Measurements from ENCODE around the gene SDCCAG8.

Gene SDCCAG8

GRCh38 chr1:243469497-243469896 lies 213.7 kb downstream of the SDCCAG8 start:
- no peak for DNase-seq (ENCODE audit: low read depth, low spot score)
- Histone ChIP-seq H3K27me3 (ENCODE audit: control insufficient read depth, insufficient read depth, low read length) (no peaks in the 10 kb centered on the region), H3K9me3 (ENCODE audit: control insufficient read depth, insufficient read depth, low read length) (no peaks in the 10 kb centered on the region), H3K4me3 (ENCODE audit: low read length) (no peak overlapping the region), H3K36me3 (ENCODE audit: control insufficient read depth, insufficient read depth, low read length) (no peaks in the 10 kb centered on the region), H3K27ac (ENCODE audit: low read length) (no peak overlapping the region), H3K4me1 (ENCODE audit: control insufficient read depth, insufficient read depth, low read length) (peaks cover 5% of the 10 kb centered on the region)
- no CpG with 5 or more reads among the region's 3 CpGs for WGBS (ENCODE audit: insufficient coverage, insufficient read length)

- H3K4me3 ChIP-seq (ENCODE audit: low read length) = no peak overlapping the region
- DNase-seq (ENCODE audit: low read depth, low spot score) = no peak
- H3K27me3 ChIP-seq (ENCODE audit: control insufficient read depth, insufficient read depth, low read length) = no peaks in the 10 kb centered on the region
- whole genome bisulfite sequencing (ENCODE audit: insufficient coverage, insufficient read length) = no CpG with 5 or more reads among the region's 7 CpGs
- H3K36me3 ChIP-seq (ENCODE audit: control insufficient read depth, insufficient read depth, low read length) = no peaks in the 10 kb centered on the region
- H3K27ac ChIP-seq (ENCODE audit: low read length) = no peak overlapping the region
- no peaks in the 10 kb centered on the region for H3K9me3 ChIP-seq (ENCODE audit: control insufficient read depth, insufficient read depth, low read length)
- peaks cover 6% of the 10 kb centered on the region for H3K4me1 ChIP-seq (ENCODE audit: control insufficient read depth, insufficient read depth, low read length)
Measured at GRCh38 chr1:243470502-243470901, 214.7 kb downstream of the SDCCAG8 start.

GRCh38 chr1:243471026-243471685 lies 215.3 kb downstream of the SDCCAG8 start:
- H3K4me1 ChIP-seq (ENCODE audit: control insufficient read depth, insufficient read depth, low read length) = peaks cover 6% of the 10 kb centered on the region
- WGBS (ENCODE audit: insufficient coverage, insufficient read length) = no CpG with 5 or more reads among the region's 17 CpGs

GRCh38 chr1:243471754-243472745 lies 216.2 kb downstream of the SDCCAG8 start:
- no CpG with 5 or more reads among the region's 3 CpGs for WGBS (ENCODE audit: insufficient coverage, insufficient read length)
- Histone ChIP-seq H3K4me3 (ENCODE audit: low read length) (no peak overlapping the region), H3K27ac (ENCODE audit: low read length) (no peak overlapping the region), H3K27me3 (ENCODE audit: control insufficient read depth, insufficient read depth, low read length) (no peaks in the 10 kb centered on the region), H3K4me1 (ENCODE audit: control insufficient read depth, insufficient read depth, low read length) (peaks cover 9% of the 10 kb centered on the region), H3K36me3 (ENCODE audit: control insufficient read depth, insufficient read depth, low read length) (no peaks in the 10 kb centered on the region), H3K9me3 (ENCODE audit: control insufficient read depth, insufficient read depth, low read length) (no peaks in the 10 kb centered on the region)
- no peak for DNase-seq (ENCODE audit: low read depth, low spot score)

More at GRCh38 chr1:243471026-243471685, 215.3 kb downstream of the SDCCAG8 start:
- no peak overlapping the region for H3K4me3 ChIP-seq (ENCODE audit: low read length)
- no peaks in the 10 kb centered on the region for H3K27me3 ChIP-seq (ENCODE audit: control insufficient read depth, insufficient read depth, low read length)
- no peaks in the 10 kb centered on the region for H3K36me3 ChIP-seq (ENCODE audit: control insufficient read depth, insufficient read depth, low read length)
- H3K27ac ChIP-seq (ENCODE audit: low read length) = no peak overlapping the region
- DNase-seq (ENCODE audit: low read depth, low spot score) = no peak
- H3K9me3 ChIP-seq (ENCODE audit: control insufficient read depth, insufficient read depth, low read length) = no peaks in the 10 kb centered on the region

- H3K4me3 ChIP-seq (ENCODE audit: low read length) = no peak overlapping the region
- no peaks in the 10 kb centered on the region for H3K27me3 ChIP-seq (ENCODE audit: control insufficient read depth, insufficient read depth, low read length)
- no peak overlapping the region for H3K27ac ChIP-seq (ENCODE audit: low read length)
- no peak for DNase-seq (ENCODE audit: low read depth, low spot score)
- 100% methylated on average over 1 of the region's 12 CpGs for WGBS (ENCODE audit: insufficient coverage, insufficient read length)
- H3K9me3 ChIP-seq (ENCODE audit: control insufficient read depth, insufficient read depth, low read length) = no peaks in the 10 kb centered on the region
- peaks cover 9% of the 10 kb centered on the region for H3K4me1 ChIP-seq (ENCODE audit: control insufficient read depth, insufficient read depth, low read length)
- no peaks in the 10 kb centered on the region for H3K36me3 ChIP-seq (ENCODE audit: control insufficient read depth, insufficient read depth, low read length)
Measured at GRCh38 chr1:243473227-243474135, 217.6 kb downstream of the SDCCAG8 start.

GRCh38 chr1:243474136-243474881 lies 218.5 kb downstream of the SDCCAG8 start:
- no peak overlapping the region for H3K27ac ChIP-seq (ENCODE audit: low read length)
- no CpG with 5 or more reads among the region's 55 CpGs for WGBS (ENCODE audit: insufficient coverage, insufficient read length)
- H3K4me3 ChIP-seq (ENCODE audit: low read length) = peak overlapping the region; percentile 15; the same call in 1 of the 2 replicates
- H3K9me3 ChIP-seq (ENCODE audit: control insufficient read depth, insufficient read depth, low read length) = no peaks in the 10 kb centered on the region
- H3K4me1 ChIP-seq (ENCODE audit: control insufficient read depth, insufficient read depth, low read length) = peaks cover 9% of the 10 kb centered on the region
- DNase-seq (ENCODE audit: low read depth, low spot score) = no peak
- no peaks in the 10 kb centered on the region for H3K36me3 ChIP-seq (ENCODE audit: control insufficient read depth, insufficient read depth, low read length)
- no peaks in the 10 kb centered on the region for H3K27me3 ChIP-seq (ENCODE audit: control insufficient read depth, insufficient read depth, low read length)

GRCh38 chr1:243474906-243475305 lies 219.1 kb downstream of the SDCCAG8 start:
- Histone ChIP-seq H3K36me3 (ENCODE audit: control insufficient read depth, insufficient read depth, low read length) (no peaks in the 10 kb centered on the region), H3K9me3 (ENCODE audit: control insufficient read depth, insufficient read depth, low read length) (no peaks in the 10 kb centered on the region), H3K27me3 (ENCODE audit: control insufficient read depth, insufficient read depth, low read length) (no peaks in the 10 kb centered on the region), H3K27ac (ENCODE audit: low read length) (no peak overlapping the region), H3K4me1 (ENCODE audit: control insufficient read depth, insufficient read depth, low read length) (peaks cover 9% of the 10 kb centered on the region), H3K4me3 (ENCODE audit: low read length) (no peak overlapping the region)
- WGBS (ENCODE audit: insufficient coverage, insufficient read length) = no CpG with 5 or more reads among the region's 9 CpGs
- no peak for DNase-seq (ENCODE audit: low read depth, low spot score)

GRCh38 chr1:243475966-243476365 lies 220.1 kb downstream of the SDCCAG8 start:
- Histone ChIP-seq H3K27ac (ENCODE audit: low read length) (no peak overlapping the region), H3K36me3 (ENCODE audit: control insufficient read depth, insufficient read depth, low read length) (no peaks in the 10 kb centered on the region), H3K9me3 (ENCODE audit: control insufficient read depth, insufficient read depth, low read length) (no peaks in the 10 kb centered on the region), H3K4me1 (ENCODE audit: control insufficient read depth, insufficient read depth, low read length) (peaks cover 9% of the 10 kb centered on the region), H3K27me3 (ENCODE audit: control insufficient read depth, insufficient read depth, low read length) (no peaks in the 10 kb centered on the region), H3K4me3 (ENCODE audit: low read length) (no peak overlapping the region)
- DNase-seq (ENCODE audit: low read depth, low spot score) = no peak
- WGBS (ENCODE audit: insufficient coverage, insufficient read length) = no CpG with 5 or more reads among the region's 7 CpGs

GRCh38 chr1:243477731-243478290 lies 222.0 kb downstream of the SDCCAG8 start:
- Histone ChIP-seq H3K27me3 (ENCODE audit: control insufficient read depth, insufficient read depth, low read length) (no peaks in the 10 kb centered on the region), H3K27ac (ENCODE audit: low read length) (no peak overlapping the region), H3K4me1 (ENCODE audit: control insufficient read depth, insufficient read depth, low read length) (peaks cover 11% of the 10 kb centered on the region), H3K36me3 (ENCODE audit: control insufficient read depth, insufficient read depth, low read length) (no peaks in the 10 kb centered on the region), H3K9me3 (ENCODE audit: control insufficient read depth, insufficient read depth, low read length) (no peaks in the 10 kb centered on the region), H3K4me3 (ENCODE audit: low read length) (no peak overlapping the region)
- DNase-seq (ENCODE audit: low read depth, low spot score) = no peak
- WGBS (ENCODE audit: insufficient coverage, insufficient read length) = no CpG with 5 or more reads among the region's 7 CpGs
